Measurements from ENCODE around the gene EIF4ENIF1. TPM values are rescaled to one million over a fixed set of nuclear protein-coding genes. Genes with fewer than 3 reads are reported as not detected.
A peak's percentile ranks its signal among the peaks of the same experiment; 100 is the strongest.

EIF4ENIF1 gene
- total and polyA plus RNA-seq, 9 of the 15 experiments (the other 6 are each of a cell fraction or from before 2014, with no cell fraction given) = 2.5 to 24.9 (median 15.8) TPM

GRCh38 chr22:31490496-31490925 lies 869 bp upstream of the EIF4ENIF1 start:
- TSS peak; percentile 75 for BruUV-seq (replicated peaks)
- Histone ChIP-seq H3K79me2 (ENCODE audit: control insufficient read depth, insufficient read depth, low read length) (peaks cover 47% of the 10 kb centered on the region), H3K36me3 (ENCODE audit: control insufficient read depth, insufficient read depth, low read length) (peaks cover 26% of the 10 kb centered on the region), H3K4me3 (peak overlapping the region; percentile 73), H4K20me1 (replicated peaks; ENCODE audit: control insufficient read depth, insufficient read depth, low read length) (no peaks in the 10 kb centered on the region), H3K27me3 (ENCODE audit: control insufficient read depth in 2 of 2, insufficient read depth in 2 of 2, low read length in 2 of 2) (no peaks in the 10 kb centered on the region), H3K27ac (ENCODE audit: extremely low read depth, low read depth, low read length) (peak overlapping the region; percentile 95), H2AFZ (ENCODE audit: low read depth, low read length) (peak overlapping the region; percentile 89), H3K9me1 (ENCODE audit: control insufficient read depth, insufficient read depth, low read length) (no peaks in the 10 kb centered on the region), H3K4me2 (ENCODE audit: insufficient read depth, low read length) (peak overlapping the region; percentile 95), H3K9ac (ENCODE audit: insufficient read depth in 1 of 2, low read depth in 2 of 2, low read length in 2 of 2) (peak overlapping the region; percentile 97 to 98), H3K4me1 (replicated peaks in 1 of 2; ENCODE audit: control insufficient read depth in 2 of 2, insufficient read depth in 2 of 2, low read length in 2 of 2) (peaks cover 19 to 26% of the 10 kb centered on the region in 2 experiments; a peak in 4 of 5 replicates), H3K9me3 (replicated peaks; ENCODE audit: control insufficient read depth, insufficient read depth, low read depth, low read length) (no peaks in the 10 kb centered on the region)
- POLR2A ChIA-PET = interaction anchor here (1.0 kb wide), 1 partner anchor 113 kb away, joined by 4 read pairs; no protein-coding TSS in a partner anchor
- WGBS (ENCODE audit: insufficient coverage, low coverage, missing lambda C conversion rate) = 0% methylated on average over 15 of the region's 15 CpGs
- in situ Hi-C loops (cut with MboI) (no loop called here), intact Hi-C loops (cut with micrococcal nuclease) (loop anchor here (2.0 kb wide), 1 partner anchor 140 kb away; no protein-coding TSS in a partner anchor)
- ATAC-seq (peak; percentile 83), DNase-seq (ENCODE audit: extremely low read depth in 1 of 4, low spot score in 3 of 4) (peak; percentile 15 to 80 (median 38)), FAIRE-seq (peak; percentile 90)
- CTCF ChIA-PET (ENCODE audit: low intra/inter-chr PET ratio) = no interaction called here
- TF ChIP-seq DPF2 (IDR thresholded peaks at IDR 0.05) = peak; percentile 74
- TF ChIP-seq PTTG1 (tag; IDR thresholded peaks at IDR 0.05; ENCODE audit: low read depth) = no peak
- TF ChIP-seq HDAC3 (IDR thresholded peaks at IDR 0.05; ENCODE audit: borderline replicate concordance, partially characterized antibody) = no peak
- TF ChIP-seq NCOA1 (IDR thresholded peaks at IDR 0.05; ENCODE audit: low read depth) = peak; percentile 21; the same call in 1 of the 2 replicates
- peak; percentile 23; the same call in 1 of the 2 replicates for TF ChIP-seq ZNF316 (IDR thresholded peaks at IDR 0.05)
- no peak for TF ChIP-seq COPS2 (conservative IDR thresholded peaks at IDR 0.05)
- peak; percentile 57; the same call in 1 of the 2 replicates for TF ChIP-seq NKRF (IDR thresholded peaks at IDR 0.05; ENCODE audit: borderline replicate concordance)
- no peak for TF ChIP-seq FOXM1 (IDR thresholded peaks at IDR 0.05; ENCODE audit: low read depth)
- TF ChIP-seq FOXM1 (CRISPR knock-in tag; IDR thresholded peaks at IDR 0.05; ENCODE audit: low read depth) = no peak
- TF ChIP-seq TRIM24 (IDR thresholded peaks at IDR 0.05) = no peak
- TF ChIP-seq MAZ (CRISPR knock-in tag; conservative IDR thresholded peaks at IDR 0.05 in 1 of 2, IDR thresholded peaks at IDR 0.05 in 1 of 2) = peak in 1 of 2 experiments; percentile 12; a peak in 1 of 4 replicates
- no peak for TF ChIP-seq ERF (CRISPR knock-in tag; IDR thresholded peaks at IDR 0.05)
- TF ChIP-seq YY1 (IDR thresholded peaks at IDR 0.05; ENCODE audit: borderline replicate concordance in 1 of 3, control insufficient read depth in 1 of 3, extremely low read depth in 1 of 3, insufficient read depth in 3 of 3, insufficient read length in 1 of 3, insufficient replicate concordance in 2 of 3, low read depth in 1 of 3, low read length in 2 of 3) = peak in 1 of 3 experiments; percentile 28
- no peak for TF ChIP-seq DIDO1 (tag; IDR thresholded peaks at IDR 0.05; ENCODE audit: low read depth)
- TF ChIP-seq RFX1 (IDR thresholded peaks at IDR 0.05) = no peak
- 0 out of 2 replicates have a peak, but pooled peaks have one; percentile 15 for TF ChIP-seq TCF3 (CRISPR knock-in tag; IDR thresholded peaks at IDR 0.05)
- no peak for TF ChIP-seq MCM3 (IDR thresholded peaks at IDR 0.05)
- peak; percentile 16; the same call in 1 of the 2 replicates for TF ChIP-seq EP400 (IDR thresholded peaks at IDR 0.05)
- TF ChIP-seq ZNF24 (IDR thresholded peaks at IDR 0.05) = no peak
- 0 out of 4 replicates have a peak, but pooled peaks of 1 of the 2 experiments have one; percentile 5 for TF ChIP-seq MNT (conservative IDR thresholded peaks at IDR 0.05)
- no peak for TF ChIP-seq TARDBP (IDR thresholded peaks at IDR 0.05)
- TF ChIP-seq ZNF717 (CRISPR knock-in tag; IDR thresholded peaks at IDR 0.05) = no peak
- TF ChIP-seq GTF2F1 (IDR thresholded peaks at IDR 0.05; ENCODE audit: low read depth, low read length) = no peak
